HG03139 (cell line): ENCODE results near the gene CUL3.
"Not testable (repeated sequence)": the region's sequence is repeated elsewhere in the genome, so short reads cannot be mapped to it uniquely, and the experiment has no call there.

Source experiments
- ATAC-seq: cut with Tn5 transposase; IDR thresholded peaks from one replicate; pipeline ENCODE4 v1.9.1; 2021; ENCODE audit not compliant: unreplicated experiment

CUL3 gene

DNA sequence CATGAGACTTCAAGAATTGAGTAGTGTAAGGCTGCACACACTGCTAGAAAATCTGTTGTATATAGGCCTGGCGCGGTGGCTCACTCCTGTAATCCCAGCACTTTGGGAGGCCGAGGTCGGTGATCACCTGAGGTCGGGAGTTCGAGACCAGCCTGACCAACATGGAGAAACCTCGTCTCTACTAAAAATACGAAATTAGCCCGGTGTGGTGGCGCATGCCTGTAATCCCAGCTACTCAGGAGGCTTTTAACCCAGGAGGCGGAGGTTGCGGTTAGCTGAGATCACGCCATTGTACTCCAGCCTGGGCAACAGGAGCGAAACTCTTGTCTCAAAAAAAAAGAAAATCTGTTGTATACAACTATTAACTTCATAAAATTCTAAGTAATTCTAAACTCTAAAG lies 2.1 kb downstream of the CUL3 start:
- not testable (repeated sequence) for ATAC-seq

- ATAC-seq = no peak
These were observed 4.9 kb downstream of the CUL3 start for GRCh38 chr2:224580248-224580647.

DNA sequence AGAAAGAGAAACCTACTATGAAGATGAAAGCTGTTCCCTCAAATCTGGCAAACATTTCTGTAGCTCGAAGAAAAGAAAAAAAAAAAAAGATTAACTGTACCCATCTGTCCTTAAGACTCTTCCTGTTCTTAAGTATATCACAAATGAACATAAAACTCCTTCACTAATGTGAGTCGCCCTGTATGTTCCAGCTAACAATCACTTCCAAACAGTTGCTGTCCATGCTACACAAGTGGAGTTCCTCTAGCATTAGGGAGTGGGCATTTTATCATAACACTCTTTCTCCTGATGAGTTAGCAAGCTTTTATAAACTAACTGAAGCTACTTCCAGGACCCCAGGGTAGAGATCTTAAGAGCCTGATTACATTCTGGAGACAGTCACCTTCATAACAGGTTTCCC lies 5.8 kb downstream of the CUL3 start:
- no peak for ATAC-seq

DNA sequence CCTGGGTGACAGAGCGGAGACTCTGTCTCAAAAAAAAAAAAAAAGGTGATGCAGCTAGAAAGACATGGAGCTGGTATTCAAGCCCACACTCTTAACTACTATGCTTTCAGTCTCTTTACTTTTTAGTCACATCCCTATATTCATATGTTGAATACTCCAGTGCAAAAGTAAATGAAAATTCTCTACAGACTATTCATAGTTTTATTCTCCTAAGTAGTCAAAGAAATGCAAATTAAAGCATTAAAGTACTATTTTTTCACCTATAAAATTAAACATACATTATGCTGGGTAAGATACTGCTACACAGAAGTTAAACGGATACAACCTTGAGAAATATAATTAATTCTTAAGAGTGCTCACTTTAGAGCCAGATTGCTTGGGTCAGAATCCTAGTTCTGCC lies 7.6 kb downstream of the CUL3 start:
- ATAC-seq = no peak

- peak; percentile 94 for ATAC-seq
These were observed 9.0 kb downstream of the CUL3 start for GRCh38 chr2:224576088-224576715.

DNA sequence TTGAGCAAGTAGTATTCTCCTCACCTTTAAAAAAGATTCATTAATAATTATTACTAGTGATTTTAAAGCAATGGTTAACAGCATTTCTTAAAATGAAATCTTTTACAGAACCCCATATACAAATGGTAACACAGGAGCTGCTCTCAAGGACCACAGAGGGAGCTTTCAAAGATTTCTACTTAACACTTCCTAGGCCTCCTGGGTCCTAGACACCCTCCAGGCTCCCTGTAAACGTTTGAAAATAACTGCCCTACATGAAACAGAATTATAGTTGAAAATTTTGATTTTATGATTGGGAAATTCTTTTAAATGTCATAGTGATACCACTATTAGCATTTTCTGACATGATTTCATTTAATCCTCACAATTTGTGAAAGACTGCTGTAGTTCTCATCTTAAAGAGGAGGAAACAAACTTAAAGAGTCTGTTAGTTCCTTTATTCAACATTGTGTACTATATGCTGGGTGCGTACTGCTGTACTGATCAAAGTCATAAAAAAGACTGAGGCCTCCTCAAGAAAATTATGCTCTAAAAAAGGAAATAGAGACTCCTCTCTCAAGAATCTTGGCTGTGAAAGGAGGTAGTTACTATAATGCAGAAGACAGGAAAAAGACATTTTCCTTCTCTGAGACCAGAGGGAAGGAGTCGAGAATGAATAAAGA lies 10.6 kb downstream of the CUL3 start:
- no peak for ATAC-seq

DNA sequence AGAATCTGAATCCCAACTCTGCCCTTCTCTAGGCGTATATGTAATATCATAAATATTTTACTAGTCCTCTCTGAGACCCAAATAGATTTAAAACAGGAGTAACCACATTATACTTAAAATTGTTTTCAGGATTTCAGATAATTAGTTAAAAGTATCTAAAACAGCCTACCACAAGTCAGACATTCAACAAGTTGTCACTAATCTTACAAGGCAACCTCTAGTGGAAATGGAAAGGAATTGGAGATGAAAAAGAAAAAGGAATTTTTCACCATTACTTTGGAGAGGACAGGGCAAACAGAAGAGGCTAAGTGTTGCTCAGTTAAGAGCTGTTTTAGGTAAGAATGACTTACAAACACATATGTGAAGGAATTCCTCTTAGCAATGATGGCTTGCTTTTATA lies 11.4 kb downstream of the CUL3 start:
- no peak for ATAC-seq

GRCh38 chr2:224572338-224572737 lies 12.8 kb downstream of the CUL3 start:
- ATAC-seq = no peak

DNA sequence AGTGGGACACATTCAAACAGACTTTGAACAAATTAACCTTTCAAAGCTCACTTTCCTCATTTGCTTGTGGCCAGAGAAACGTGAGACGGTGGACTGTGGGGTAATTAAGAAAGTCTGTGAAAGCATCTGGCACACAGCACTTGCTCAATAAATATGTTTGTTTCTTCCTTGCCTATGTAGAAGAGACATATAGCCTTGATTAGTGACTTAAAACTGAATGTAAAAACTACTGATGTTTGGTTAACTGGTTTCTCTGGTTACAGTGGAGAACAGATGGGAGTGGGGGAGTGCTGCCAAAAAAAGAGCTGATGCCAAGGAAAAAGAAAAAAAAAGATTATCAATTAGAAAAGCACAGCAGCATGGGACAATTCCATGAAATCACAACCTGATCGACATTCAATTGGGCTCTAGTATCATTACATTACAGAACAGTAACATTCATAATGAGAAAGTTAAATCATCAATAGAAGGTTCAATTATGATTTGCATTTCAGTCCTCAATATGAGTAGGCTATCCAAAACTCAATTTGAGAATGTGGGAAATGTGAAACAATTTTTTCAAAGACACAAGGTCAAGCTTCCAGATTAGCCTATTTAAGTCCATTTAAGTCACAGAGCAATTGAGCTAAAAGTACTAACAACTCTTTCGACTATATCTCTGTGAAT lies 14.7 kb downstream of the CUL3 start:
- no peak for ATAC-seq

DNA sequence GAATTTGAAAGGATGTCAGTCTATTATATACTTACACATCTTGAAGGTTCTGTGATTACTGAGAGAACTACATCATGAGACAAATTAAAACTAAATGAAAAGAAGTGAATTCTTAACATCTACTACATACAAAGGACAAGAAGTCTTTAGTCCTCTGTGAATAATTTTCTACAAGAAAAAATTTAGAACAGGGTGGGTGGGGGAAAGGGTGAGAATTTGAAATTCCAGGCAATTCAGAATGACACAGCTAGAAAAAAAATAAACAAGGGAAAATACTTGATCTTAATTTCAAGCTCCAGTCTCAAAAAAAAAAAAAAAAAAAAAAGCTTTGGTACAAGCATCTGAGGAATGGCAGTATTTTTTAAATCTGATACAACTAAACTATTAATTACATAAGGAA lies 15.5 kb downstream of the CUL3 start:
- ATAC-seq = no peak

- ATAC-seq = no peak
These were observed 19.6 kb downstream of the CUL3 start for GRCh38 chr2:224565452-224566035.

DNA sequence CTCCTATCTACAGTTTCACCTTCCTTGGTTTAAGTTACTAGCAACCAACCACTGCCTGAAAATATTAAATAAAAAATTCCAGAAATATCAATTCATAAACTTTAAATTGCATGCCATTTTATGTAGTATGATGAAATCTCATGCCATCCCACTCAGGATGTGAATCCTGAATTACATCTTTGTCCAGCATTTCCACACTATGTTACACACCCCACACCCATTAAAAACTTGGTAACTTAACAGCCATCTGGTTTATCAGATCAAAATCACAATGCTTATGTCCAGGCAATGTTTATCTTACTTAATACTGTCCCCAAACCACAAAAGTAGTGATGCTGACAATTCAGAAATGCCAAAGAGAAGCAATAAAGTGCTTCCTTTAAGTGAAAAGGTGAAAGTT lies 21.6 kb downstream of the CUL3 start:
- ATAC-seq = no peak

- ATAC-seq = no peak
These were observed 22.3 kb downstream of the CUL3 start for GRCh38 chr2:224562831-224563230.

GRCh38 chr2:224561234-224562005 lies 23.7 kb downstream of the CUL3 start:
- ATAC-seq = no peak

DNA sequence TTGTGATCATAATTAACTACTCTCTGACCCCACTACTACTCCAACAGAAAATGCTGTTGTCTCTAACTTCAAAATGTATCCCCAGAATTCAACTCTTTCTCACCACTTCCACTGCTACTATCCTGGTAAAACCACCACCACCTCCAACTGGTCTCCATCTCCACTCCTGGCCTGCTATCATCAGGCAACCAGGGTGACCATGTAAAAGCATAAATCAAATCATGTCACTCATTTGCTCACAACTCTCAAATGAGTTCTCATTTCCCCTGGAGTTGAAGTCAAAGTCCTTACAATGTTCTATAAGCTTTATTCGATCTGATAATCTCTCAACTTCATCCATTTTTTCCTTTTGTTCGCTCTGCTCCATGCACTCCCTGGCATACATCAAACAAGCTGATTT lies 24.6 kb downstream of the CUL3 start:
- no peak for ATAC-seq

DNA sequence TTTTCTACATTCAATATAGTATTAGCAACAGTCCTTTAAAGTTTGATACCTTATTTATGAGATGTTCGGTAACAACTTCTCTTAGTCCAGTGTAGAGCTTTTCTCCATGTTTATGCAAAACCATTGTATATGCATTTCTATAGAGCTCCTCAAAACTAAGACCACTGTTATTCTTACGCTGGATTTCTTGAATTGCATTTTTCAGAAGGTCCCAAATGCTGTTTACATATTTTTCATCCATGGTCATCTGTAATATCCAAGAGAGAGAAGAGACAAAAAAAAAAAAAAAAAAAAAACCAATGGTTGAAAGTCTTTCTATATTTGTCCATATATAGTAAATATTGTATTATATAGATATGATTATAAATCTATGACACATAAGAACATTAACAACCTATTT lies 27.6 kb downstream of the CUL3 start:
- no peak for ATAC-seq

DNA sequence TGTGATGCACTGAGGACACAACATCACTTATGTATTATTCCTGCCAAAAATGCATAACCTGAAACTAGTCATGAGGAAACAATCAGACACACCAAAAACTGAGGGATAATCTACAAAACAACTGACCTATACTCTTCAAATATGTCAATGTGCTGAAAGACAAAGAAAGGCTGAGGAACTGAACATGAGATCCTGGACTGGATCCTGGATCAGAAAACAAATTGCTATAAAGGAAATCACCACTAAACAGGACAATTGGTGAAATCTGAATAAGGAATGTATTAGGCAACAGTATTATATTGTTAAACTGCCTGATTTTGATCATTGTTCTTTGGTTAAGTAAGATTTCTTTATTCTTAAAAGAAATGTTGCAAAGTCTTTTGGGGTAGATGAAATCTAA lies 28.8 kb downstream of the CUL3 start:
- ATAC-seq = no peak

GRCh38 chr2:224555823-224556366 lies 29.3 kb downstream of the CUL3 start:
- ATAC-seq = no peak

DNA sequence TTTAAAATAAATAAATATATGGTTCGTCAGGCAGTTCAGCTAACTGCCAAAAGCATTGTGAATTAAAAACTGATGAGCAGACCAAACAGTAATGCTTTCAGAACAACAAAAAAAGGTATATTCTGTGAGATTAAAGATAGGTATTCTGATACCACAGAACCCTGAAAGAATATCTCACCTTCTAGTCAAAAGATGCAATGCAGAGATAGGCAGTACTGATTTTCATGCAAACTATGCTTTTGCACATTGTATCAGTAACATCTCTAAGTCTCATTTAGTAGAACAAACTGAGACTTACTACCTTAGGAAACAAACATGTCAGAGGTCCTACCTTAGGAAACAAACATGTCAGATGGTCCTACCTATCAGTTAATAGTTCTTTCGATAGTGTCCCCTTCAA lies 32.4 kb downstream of the CUL3 start:
- no peak for ATAC-seq

DNA sequence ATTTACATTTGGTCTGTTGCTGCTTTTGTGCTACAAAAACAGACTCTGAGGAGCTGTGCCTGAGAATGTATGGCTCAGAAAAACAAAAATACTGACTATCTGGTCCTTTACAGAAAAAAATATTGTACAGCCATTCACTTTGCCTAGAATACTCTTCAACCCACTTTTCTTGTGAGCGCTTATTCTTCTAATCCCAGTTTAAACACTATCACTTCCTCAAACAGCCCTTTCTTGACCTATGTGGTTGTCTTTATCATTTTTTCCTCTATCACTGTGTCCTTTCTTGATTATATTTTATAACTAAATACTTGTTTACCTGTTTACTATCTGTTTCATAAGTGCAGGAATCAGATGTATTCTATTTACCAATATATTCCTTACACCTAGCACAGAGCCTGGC lies 33.5 kb downstream of the CUL3 start:
- ATAC-seq = no peak

DNA sequence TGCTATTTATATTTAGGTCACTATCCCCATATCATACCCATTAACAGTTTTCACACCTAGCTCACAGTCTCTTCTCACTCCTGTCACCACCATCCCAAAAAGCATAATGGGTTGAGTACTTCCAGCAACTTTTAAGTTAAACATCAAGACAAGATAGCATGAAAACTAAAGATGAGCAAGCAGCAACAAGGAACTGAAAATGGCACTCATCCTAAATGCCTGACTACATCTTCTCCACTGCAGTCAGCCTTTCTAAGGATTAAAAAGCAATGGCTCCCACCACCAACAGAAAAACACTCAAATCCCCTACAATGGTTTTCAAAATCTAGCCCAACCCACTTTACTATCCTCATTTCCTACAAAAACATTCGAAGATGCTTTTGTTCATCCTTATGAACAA lies 38.2 kb downstream of the CUL3 start:
- ATAC-seq = no peak
